ENCODE data around the gene PAQR9.

Gene PAQR9, protein sequence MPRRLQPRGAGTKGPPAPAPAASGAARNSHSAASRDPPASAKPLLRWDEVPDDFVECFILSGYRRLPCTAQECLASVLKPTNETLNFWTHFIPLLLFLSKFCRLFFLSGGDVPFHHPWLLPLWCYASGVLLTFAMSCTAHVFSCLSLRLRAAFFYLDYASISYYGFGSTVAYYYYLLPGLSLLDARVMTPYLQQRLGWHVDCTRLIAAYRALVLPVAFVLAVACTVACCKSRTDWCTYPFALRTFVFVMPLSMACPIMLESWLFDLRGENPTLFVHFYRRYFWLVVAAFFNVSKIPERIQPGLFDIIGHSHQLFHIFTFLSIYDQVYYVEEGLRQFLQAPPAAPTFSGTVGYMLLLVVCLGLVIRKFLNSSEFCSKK

DNA sequence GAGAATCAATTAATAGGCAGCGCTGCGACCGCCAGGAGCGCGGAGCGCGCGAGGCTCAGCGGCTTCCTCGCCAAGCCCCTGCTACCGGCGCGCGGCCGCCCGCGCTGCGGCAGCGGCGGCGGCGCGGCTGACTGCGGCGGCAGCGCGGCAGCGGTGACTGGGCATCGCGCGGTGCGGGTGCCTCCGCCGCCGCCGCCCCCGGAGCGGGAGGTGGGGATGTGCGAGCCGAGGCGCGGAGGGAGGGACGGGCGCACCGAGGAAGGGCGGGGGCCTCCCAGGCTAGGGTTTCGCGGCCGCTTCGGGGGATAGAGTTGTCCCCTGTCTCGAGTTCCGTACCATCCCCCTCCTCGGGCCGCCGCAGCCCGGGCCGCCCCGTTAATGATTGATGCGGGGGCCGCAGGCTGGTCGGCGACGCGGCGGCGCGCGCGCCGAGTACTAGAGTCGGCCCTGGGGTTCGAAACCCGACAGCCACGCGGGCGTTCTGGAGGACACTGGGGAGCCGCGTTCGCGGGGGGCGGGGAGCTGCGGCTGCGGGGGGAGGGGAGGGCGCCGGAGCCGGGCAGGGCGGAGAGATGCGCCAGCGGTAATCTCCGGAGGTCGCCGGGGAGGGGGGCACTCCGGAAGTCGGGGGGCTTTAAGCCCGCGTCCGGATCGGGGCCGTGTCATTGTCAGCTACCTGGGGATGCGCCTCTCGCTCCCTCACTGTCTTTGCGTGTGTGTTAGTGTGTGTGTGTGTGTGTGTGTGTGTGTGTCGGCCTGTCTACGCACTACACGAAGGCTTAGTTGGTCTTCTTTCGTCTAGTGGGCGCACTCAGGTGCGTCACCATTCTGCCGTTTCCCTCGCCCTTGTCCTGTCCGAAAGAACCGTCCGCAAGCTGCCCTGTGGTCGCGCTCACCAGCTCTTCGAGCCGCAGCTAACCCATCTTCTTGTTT, at the start of gene PAQR9:
Gene PAQR9 (minus strand): TSS at position 159 of the 933 bp plus-strand sequence. CDS start 338 bp downstream, outside the sequence.
- H3K36me3 ChIP-seq (replicated peaks), result no peaks in the 10 kb centered on the region
- TF ChIP-seq, protein P1, sequence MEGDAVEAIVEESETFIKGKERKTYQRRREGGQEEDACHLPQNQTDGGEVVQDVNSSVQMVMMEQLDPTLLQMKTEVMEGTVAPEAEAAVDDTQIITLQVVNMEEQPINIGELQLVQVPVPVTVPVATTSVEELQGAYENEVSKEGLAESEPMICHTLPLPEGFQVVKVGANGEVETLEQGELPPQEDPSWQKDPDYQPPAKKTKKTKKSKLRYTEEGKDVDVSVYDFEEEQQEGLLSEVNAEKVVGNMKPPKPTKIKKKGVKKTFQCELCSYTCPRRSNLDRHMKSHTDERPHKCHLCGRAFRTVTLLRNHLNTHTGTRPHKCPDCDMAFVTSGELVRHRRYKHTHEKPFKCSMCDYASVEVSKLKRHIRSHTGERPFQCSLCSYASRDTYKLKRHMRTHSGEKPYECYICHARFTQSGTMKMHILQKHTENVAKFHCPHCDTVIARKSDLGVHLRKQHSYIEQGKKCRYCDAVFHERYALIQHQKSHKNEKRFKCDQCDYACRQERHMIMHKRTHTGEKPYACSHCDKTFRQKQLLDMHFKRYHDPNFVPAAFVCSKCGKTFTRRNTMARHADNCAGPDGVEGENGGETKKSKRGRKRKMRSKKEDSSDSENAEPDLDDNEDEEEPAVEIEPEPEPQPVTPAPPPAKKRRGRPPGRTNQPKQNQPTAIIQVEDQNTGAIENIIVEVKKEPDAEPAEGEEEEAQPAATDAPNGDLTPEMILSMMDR (IDR thresholded peaks at IDR 0.05; ENCODE audit: low read depth, low read length, missing control alignments), result no peak
- H3K4me3 ChIP-seq (ENCODE audit: low read depth, low read length), result peak within 1 kb of the TSS; percentile 56
- no peak within 1 kb of the TSS for H3K27ac ChIP-seq
- DNase-seq, result no peak
- H3K27me3 ChIP-seq (replicated peaks), result peaks cover 16% of the 10 kb centered on the region
- in situ Hi-C loops (cut with HindIII; ENCODE audit: low pct_ligation_motif_present, low sequenced_read_pairs), result loop anchor here (25.0 kb wide), 1 partner anchor 126 kb away; no protein-coding TSS in a partner anchor

DNA sequence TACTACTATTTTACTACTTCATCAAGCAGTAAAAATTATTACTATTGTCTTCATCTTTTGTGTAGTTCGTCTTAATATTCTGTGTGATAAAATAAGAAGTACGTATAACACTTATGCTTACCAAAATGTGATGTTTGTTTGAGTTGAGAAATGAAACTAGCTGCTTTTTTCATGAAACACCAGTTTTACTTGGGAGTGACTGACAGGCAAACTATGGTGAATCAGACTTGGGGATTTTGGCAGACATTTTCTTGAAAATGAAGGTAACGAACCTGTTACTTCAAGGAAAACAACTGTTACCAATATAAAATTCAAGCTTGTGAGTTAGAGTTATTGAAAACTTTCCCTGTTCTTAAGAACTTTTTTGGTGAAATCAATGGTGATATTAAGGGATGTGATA, 48.2 kb upstream of the PAQR9 start:
- H3K36me3 ChIP-seq (replicated peaks), result no peaks in the 10 kb centered on the region
- H3K4me3 ChIP-seq (ENCODE audit: low read depth, low read length), result no peak overlapping the region
- no peaks in the 10 kb centered on the region for H3K27me3 ChIP-seq (replicated peaks)
- no peak for DNase-seq
- H3K27ac ChIP-seq, result no peak overlapping the region
- in situ Hi-C loops (cut with HindIII; ENCODE audit: low pct_ligation_motif_present, low sequenced_read_pairs), result loop anchor here (25.0 kb wide), 1 partner anchor 424 kb away; the partner anchor contains the start of genes ATR and PLS1
- TF ChIP-seq, protein P1 (IDR thresholded peaks at IDR 0.05; ENCODE audit: low read depth, low read length, missing control alignments), result no peak

DNA sequence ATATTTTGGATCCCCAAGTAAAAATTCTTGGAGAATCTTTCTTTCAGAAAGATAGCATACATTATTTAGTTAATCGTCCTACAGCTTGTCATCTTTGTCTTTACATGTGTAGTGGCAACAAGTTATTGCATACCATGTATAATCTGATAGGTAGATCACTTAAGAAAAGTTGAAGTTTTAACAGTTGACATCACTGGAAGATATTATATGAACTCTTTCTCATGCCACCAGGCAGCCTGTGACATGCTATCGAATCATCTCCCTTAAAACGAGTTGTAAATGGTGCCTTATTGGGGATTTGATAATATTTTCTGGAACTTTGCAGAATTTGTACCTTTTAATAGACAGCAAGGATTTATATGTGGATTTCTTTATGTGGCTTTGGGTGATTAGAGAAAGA, 46.5 kb upstream of the PAQR9 start:
- no peaks in the 10 kb centered on the region for H3K36me3 ChIP-seq (replicated peaks)
- no peak overlapping the region for H3K27ac ChIP-seq
- no peak for DNase-seq
- in situ Hi-C loops (cut with HindIII; ENCODE audit: low pct_ligation_motif_present, low sequenced_read_pairs), result loop anchor here (25.0 kb wide), 1 partner anchor 423 kb away; the partner anchor contains the start of genes ATR and PLS1
- TF ChIP-seq, protein P1 (IDR thresholded peaks at IDR 0.05; ENCODE audit: low read depth, low read length, missing control alignments), result no peak
- H3K27me3 ChIP-seq (replicated peaks), result no peaks in the 10 kb centered on the region
- H3K4me3 ChIP-seq (ENCODE audit: low read depth, low read length), result no peak overlapping the region

DNA sequence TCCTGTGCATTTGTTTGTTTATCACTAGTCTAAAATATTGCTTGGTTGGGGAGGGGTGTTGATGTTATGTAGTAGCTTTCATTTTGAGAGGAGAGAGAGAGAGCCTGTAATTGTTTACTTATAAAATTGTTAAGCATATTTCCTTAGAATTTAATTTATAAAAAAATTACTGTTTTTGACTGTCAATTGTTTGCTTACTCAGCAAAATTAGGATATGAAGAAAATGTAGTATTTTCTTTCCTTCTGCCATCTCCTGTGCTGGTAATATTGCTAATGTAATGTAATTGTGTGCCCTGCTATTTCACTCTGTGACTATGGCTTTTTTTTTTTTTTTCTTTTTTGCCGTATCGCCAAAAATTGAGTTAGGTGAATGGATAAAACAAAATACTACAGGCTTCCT, 41.3 kb upstream of the PAQR9 start:
- in situ Hi-C loops (cut with HindIII; ENCODE audit: low pct_ligation_motif_present, low sequenced_read_pairs), result loop anchor here (25.0 kb wide), 1 partner anchor 418 kb away; the partner anchor contains the start of genes ATR and PLS1

DNA sequence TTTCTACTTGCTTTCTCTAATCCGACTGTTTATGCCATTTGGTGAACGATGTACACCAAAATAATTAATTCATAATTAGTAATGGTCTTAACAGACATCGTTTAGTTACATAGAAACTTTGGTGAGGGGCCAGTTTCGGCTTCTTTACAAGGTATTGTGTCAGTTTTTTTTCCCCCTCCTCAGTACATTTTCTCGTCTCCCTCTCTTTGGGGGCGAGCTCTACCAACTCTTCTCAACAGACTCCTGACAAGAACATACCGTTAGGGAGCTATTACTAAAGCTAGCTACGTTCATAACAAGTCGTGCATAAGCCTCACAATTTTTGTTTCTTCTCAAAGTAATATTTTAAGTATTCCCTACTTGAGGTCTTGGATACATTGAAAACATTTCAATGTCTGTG, 39.3 kb upstream of the PAQR9 start:
- Histone ChIP-seq H3K27me3 (replicated peaks) (no peaks in the 10 kb centered on the region), H3K4me3 (ENCODE audit: low read depth, low read length) (peak overlapping the region; percentile 98), H3K27ac (peak overlapping the region; percentile 95), H3K36me3 (replicated peaks) (no peaks in the 10 kb centered on the region)
- no peak for DNase-seq
- TF ChIP-seq, protein P1 (IDR thresholded peaks at IDR 0.05; ENCODE audit: low read depth, low read length, missing control alignments), result no peak
- in situ Hi-C loops (cut with HindIII; ENCODE audit: low pct_ligation_motif_present, low sequenced_read_pairs), result loop anchor here (25.0 kb wide), 1 partner anchor 415 kb away; the partner anchor contains the start of genes ATR and PLS1

More for the DNA sequence above, 41.3 kb upstream of the PAQR9 start:
- H3K36me3 ChIP-seq (replicated peaks), result no peaks in the 10 kb centered on the region
- no peak overlapping the region for H3K27ac ChIP-seq
- TF ChIP-seq, protein P1 (IDR thresholded peaks at IDR 0.05; ENCODE audit: low read depth, low read length, missing control alignments), result no peak
- no peak overlapping the region for H3K4me3 ChIP-seq (ENCODE audit: low read depth, low read length)
- no peaks in the 10 kb centered on the region for H3K27me3 ChIP-seq (replicated peaks)
- no peak for DNase-seq

Measured in brain microvascular endothelial cell (primary cell).